ENCODE results near the gene PPFIBP2. TPM values are rescaled to one million over a fixed set of nuclear protein-coding genes. Genes with fewer than 3 reads are reported as not detected.

PPFIBP2 gene
- total RNA-seq, 1 experiment from 2014 or later = 5.7 TPM

GRCh38 chr11:7692426-7692825 lies 178.6 kb downstream of the PPFIBP2 start:
- Histone ChIP-seq H4K20me1 (ENCODE audit: insufficient read depth) (no peaks in the 10 kb centered on the region), H3K4me3 (replicated peaks in 1 of 2; ENCODE audit: low read depth in 1 of 2, low read length in 2 of 2) (no peak overlapping the region), H3K27ac (ENCODE audit: low read depth, low read length) (no peak overlapping the region), H3K79me2 (ENCODE audit: insufficient read depth, low read length) (no peaks in the 10 kb centered on the region), H3K4me2 (ENCODE audit: low read length) (no peak overlapping the region), H3K36me3 (ENCODE audit: control insufficient read depth in 1 of 2, insufficient read depth in 2 of 2, low read length in 2 of 2) (no peaks in the 10 kb centered on the region), H3K4me1 (ENCODE audit: control insufficient read depth in 1 of 2, insufficient read depth in 2 of 2, low read length in 2 of 2) (no peaks in the 10 kb centered on the region), H3K9me2 (ENCODE audit: insufficient read depth) (no peaks in the 10 kb centered on the region), H3K27me3 (ENCODE audit: insufficient read depth, low read length) (peaks cover 71% of the 10 kb centered on the region), H3K9me3 (ENCODE audit: control insufficient read depth in 1 of 2, insufficient read depth in 1 of 2, low read depth in 1 of 2, low read length in 2 of 2) (no peaks in the 10 kb centered on the region), H2AFZ (ENCODE audit: low read depth, low read length, poor library complexity, severe bottlenecking) (no peak overlapping the region), H3K9ac (ENCODE audit: low read length) (no peak overlapping the region)
- no TSS peak for BruUV-seq (replicated peaks)
- ChIA-PET CTCF (no interaction called here), POLR2A (no interaction called here), RAD21 (ENCODE audit: low non-redundant PET in 1 of 2, low total read pairs in 2 of 2, uncharacterized antibody in 2 of 2, unreplicated experiment in 2 of 2) (no interaction called here)
- TF ChIP-seq ZBTB33 (IDR thresholded peaks at IDR 0.05; ENCODE audit: extremely low read depth, insufficient replicate concordance, low read length) (no peak), CBX3 (IDR thresholded peaks at IDR 0.05; ENCODE audit: low read depth) (no peak), MAX (IDR thresholded peaks at IDR 0.05) (no peak), POLR2AphosphoS5 (IDR thresholded peaks at IDR 0.05; ENCODE audit: low read depth, low read length) (no peak), FOSL1 (IDR thresholded peaks at IDR 0.05; ENCODE audit: low read depth) (no peak), SIN3A (IDR thresholded peaks at IDR 0.05; ENCODE audit: low read depth) (no peak), TCF7L2 (IDR thresholded peaks at IDR 0.05; ENCODE audit: borderline replicate concordance, extremely low read depth, insufficient read depth, insufficient read length) (no peak), EZH2 (IDR thresholded peaks at IDR 0.05) (no peak), SP1 (IDR thresholded peaks at IDR 0.05; ENCODE audit: low read depth) (no peak), CEBPB (IDR thresholded peaks at IDR 0.05; ENCODE audit: low read depth) (no peak), SRF (IDR thresholded peaks at IDR 0.05; ENCODE audit: low read depth) (no peak), RAD21 (IDR thresholded peaks at IDR 0.05; ENCODE audit: low read depth) (no peak), YY1 (IDR thresholded peaks at IDR 0.05; ENCODE audit: extremely low read depth, insufficient replicate concordance, low read depth, low read length) (no peak), CTCF (IDR thresholded peaks at IDR 0.05 in 2 of 3, conservative IDR thresholded peaks at IDR 0.05 in 1 of 3; ENCODE audit: borderline replicate concordance in 1 of 3, insufficient read depth in 1 of 3, low read depth in 2 of 3, low read length in 2 of 3) (no peak), EGR1 (IDR thresholded peaks at IDR 0.05; ENCODE audit: low read depth) (no peak), ZFX (IDR thresholded peaks at IDR 0.05) (no peak), ZNF274 (IDR thresholded peaks at IDR 0.05; ENCODE audit: low read depth, low read length) (no peak), ELF1 (IDR thresholded peaks at IDR 0.05; ENCODE audit: borderline replicate concordance, low read depth) (no peak), JUND (IDR thresholded peaks at IDR 0.05) (no peak)
- intact Hi-C loops (cut with micrococcal nuclease) = no loop called here
- ATAC-seq (no peak), DNase-seq (ENCODE audit: low read depth, low spot score) (no peak)

All from HCT116 (cell line).